K562 (cell line): ENCODE measurements around the gene PSMD10.

Source experiments
- TCF7L2 ChIP-seq: fragments of 150-350 bp; IDR thresholded peaks from 2 replicates; pipeline ENCODE4 v1.6.1; 2016; ENCODE audit warnings: low read depth, mild to moderate bottlenecking, low read length, moderate library complexity
- TF ChIP-seq, protein P1 (sequence below): fragments of 450-650 bp; IDR thresholded peaks from 2 replicates; pipeline ENCODE4 v1.6.1; 2016; ENCODE audit warnings: missing biosample characterization, missing genetic modification characterization

DNA sequence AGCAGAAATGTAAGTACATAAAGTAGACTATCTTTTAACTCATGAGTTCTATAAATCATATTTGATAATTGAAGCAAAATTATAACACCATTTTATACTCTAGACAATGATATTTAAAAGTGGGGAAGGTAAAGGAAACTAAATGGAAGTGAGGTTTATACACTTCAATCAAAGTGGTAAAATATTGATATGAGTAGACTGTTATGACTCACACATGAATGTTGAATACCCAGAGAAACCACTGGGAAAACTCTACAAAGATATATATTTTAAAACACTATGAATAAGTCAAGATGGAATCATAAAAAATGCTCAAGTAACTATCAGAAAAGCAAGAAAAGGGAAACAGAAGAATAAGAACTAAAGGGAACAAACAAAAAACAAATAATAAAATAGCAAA, 38.1 kb downstream of the PSMD10 start:
- TF ChIP-seq TCF7L2, result no peak
- TF ChIP-seq, protein P1, sequence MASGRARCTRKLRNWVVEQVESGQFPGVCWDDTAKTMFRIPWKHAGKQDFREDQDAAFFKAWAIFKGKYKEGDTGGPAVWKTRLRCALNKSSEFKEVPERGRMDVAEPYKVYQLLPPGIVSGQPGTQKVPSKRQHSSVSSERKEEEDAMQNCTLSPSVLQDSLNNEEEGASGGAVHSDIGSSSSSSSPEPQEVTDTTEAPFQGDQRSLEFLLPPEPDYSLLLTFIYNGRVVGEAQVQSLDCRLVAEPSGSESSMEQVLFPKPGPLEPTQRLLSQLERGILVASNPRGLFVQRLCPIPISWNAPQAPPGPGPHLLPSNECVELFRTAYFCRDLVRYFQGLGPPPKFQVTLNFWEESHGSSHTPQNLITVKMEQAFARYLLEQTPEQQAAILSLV (tag), result no peak
